ENCODE measurements around the gene DDRGK1.
"Not testable (repeated sequence)": the region's sequence is repeated elsewhere in the genome, so short reads cannot be mapped to it uniquely, and the experiment has no call there.

Gene DDRGK1

DNA sequence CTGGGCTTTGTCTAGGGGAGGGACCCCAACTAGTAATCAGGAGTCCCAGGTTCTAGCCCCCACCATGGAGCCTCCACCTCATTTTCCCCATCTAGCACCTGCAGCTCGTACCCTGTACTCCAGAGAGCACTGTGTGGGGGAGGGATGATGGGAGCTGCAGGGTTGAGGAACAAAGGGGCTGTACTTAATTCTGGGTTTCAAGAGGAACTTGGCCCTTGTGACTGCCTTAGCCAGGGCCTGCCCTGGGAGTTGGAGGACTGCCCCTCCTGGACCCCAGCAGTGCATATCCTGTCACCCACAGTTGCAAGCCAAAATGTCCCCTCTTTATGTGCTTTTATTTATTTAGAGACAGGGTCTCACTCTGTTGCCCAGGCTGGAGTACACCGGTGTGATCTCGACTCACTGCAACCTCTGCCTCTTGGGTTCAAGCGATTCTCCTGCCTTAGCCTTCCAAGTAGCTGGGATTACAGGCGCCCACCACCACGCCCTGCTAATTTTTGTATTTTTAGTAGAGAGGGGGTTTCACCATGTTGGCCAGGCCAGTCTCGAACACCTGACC is 11.0 kb upstream of the DDRGK1 start:
- not testable (repeated sequence) for DNase-seq (ENCODE audit: low read depth)

DNA sequence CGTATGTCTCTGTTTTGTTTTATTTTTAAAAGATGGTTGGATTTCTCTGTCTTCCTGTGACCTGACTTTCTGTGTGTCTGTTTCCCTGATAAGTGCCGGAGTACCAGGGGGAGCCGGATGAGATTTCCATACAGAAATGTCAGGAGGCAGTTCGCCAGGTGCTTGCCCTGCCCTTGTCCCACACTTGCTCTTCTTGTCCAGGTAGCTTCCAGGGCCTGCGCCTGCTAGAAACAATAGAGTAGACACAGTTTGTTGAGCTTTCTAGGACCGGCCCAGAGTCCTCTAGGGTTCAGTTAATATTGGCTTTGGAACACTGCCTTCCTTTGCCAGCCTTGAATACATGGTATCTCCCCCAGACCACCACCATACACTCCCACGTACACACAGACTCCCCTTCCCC is 8.7 kb upstream of the DDRGK1 start:
- DNase-seq (ENCODE audit: low read depth): no peak

DNA sequence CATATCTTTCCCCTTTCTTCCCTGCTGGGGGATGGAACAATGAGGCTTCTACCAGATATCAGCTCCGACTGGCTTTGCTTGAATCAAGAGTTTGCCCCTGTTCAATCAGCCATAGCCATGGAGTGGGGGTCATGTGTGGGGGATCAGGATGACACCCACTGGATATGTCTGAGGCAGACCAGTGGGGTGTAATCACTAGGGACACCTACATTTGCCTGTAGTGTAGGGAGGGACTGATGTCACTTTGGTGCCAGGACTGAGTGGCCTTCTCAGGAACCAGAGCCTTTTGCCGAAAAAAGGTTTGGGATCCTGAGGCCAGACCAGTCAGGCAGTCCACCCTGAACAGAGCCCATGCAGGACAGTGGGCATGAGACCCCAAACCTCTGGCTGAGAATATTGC is 5.9 kb upstream of the DDRGK1 start:
- DNase-seq (ENCODE audit: low read depth): no peak

DNA sequence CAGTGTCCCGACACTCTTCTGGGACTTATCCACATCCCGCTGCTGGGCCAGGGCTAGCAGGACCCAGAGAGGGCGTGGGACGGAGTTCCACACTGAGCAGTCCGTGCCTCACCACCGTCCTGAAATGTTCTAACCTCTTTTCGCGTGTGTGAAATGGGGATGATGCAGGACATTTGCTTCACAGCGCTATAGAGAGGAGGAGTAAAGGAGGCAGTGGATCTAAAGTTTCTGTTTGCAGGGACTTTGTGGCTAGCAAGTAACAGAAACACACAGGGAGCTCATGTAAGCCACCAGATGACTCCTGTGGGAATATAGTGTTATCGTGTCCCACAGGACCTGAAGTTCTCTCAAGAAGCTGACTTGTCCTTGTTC is 5.5 kb upstream of the DDRGK1 start:
- no peak for DNase-seq (ENCODE audit: low read depth)

DNA sequence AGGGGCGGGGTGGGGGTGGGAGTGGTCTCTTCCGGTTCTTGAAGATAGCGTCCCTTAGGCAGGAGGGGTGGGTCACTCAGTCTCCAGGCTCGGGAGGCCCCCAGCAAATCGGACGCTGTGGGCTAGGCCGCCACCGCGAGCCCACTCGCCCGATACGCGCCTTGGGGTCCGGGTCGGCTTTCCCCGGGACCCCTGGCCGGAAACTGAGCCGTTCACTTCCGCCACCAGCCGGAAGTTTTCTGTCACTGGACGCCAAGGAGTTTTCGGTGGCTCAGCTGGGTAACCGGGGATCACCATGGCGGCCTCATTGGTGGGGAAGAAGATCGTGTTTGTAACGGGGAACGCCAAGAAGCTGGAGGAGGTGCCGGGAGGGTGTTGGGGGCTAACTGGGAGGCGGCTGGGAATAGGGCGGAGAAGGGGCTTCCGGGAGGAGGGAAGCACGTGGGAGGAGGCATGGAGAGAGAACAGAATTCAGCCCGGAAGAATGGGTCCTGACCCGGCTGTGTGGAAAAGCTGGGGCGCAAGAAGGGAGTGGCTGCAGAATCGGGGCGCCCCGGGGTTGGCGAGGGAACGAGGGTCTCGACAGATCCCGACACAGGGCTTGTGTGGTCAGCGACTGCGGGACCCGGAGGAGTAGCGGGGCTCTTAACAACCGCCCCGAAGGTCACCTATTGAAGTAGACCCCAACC is 4.9 kb upstream of the DDRGK1 start, which contains the start of gene ITPA:
Gene ITPA, plus strand, starts transcription at position 242 of the 689 bp plus-strand sequence. Its CDS starts 54 bp downstream, at position 296.
- peak; percentile 42 for DNase-seq (ENCODE audit: low read depth)

DNA sequence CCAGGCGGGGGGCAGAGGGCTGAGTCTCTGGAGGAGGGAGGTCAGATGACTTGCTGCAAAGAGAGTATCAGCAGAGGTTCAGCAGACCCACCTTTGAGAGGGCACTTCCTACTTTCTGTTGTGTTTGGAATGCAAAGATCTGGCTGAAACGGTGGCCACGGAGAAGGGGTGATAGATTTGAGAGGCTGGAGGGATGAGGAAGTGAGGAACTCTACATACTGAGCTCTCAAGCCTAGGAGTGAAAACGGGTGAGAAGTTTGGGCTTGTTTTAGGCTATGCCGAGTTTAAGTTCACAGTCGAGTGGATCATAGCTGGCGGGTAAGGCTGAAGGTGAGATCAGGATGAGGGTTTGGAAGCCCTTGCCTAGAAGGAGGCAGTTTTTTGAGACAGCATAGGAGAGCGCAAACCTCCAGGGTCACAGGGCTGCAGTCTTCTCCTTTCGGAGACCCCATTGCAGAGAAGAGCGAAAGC is 4.3 kb upstream of the DDRGK1 start:
- no peak for DNase-seq (ENCODE audit: low read depth)

DNA sequence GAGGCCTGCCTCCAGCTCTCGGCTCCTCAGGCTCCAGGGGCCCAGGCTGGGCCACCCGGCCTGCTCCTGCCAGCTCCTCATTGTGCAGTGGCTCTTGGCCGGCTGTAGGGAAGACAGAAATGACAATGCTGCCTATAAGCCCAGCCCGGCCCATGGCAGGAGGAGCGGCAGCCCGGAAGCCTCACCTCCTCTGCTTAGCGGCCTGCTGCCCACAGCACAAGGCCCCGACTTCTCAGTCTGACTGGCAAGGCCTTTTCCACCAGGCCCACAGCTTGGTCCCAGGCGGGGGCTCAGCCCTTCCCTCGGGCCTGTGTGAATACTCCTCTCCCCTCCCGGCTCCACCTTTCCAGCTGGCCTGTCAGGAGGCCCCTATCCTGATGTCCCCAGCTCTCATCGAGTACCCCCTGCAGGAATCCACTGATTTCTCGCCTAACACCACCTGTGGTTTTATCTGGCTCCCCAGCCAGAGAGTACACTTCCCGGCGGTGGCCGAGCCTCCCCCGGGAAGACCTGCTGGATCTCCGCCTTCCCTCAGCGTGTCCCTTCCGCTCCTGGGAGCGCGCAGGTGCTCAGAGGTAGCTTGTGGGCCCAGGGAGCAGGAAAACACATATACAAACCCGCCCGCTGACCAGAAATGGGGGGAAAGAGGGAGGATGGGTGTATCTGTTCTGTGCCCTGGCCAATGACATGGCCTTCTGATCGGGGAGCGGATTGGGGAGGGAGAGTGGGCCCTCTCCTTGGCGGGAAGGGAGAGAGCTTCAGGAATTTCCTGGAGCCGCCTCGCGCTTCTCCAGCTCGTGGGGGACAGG is 963 bp downstream of the DDRGK1 start:
- peak; percentile 7 for DNase-seq (ENCODE audit: low read depth)

DNA sequence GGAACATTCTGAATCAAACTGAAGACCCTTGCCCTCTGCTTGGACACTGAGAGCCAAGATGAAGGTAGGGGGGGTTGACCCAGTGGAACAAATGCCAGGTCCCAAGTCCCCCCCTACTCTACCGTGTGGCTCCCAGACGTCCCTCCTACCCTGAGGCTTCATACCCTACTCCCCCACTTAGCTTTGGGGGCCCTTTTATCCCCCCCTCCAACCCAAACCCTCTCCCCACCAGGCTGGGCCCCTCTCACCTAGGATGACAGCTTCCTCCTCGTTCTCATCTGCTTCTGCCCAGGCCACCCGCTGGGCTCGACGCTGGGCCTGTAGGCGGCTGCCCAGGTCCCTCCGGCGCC is 1.5 kb downstream of the DDRGK1 start:
- DNase-seq (ENCODE audit: low read depth): no peak

DNA sequence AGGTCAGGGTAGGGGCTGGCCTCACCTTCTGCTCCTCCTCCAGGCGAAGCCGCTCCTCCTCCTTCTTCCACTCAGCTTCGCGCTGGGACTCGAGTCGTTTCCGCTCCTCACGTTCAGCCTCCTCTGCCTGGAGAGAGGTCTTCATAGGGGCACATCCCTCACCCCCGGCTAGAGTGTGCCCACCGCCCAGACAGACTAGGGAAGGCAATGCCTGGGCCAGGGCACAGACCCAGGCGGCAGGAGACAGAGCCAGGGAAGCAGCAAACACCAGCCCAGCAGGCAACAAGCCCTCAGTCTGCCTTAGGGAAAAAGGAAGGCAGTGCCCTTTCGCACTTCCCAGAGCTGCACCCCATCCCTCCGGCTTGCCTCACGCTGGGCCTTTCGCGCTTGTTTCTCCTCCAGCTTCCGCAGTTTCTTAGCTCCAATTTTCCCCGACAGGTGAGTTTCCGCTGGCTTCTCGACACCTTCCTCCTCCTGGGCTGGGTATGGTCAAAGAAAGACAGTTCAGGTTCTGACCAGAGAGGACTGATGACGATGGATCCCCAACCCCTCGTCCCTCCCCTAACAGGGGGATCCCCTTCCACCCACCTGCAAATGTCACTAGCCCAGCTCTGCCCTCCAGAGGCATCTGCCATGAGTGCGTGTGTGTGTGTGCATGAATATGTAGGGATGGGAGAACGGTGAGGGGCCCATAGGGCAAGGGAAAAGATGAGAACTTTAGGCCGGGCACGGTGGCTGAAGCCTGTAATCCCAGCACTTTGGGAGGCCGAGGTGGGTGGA is 4.3 kb downstream of the DDRGK1 start:
- DNase-seq (ENCODE audit: low read depth): no peak

DNA sequence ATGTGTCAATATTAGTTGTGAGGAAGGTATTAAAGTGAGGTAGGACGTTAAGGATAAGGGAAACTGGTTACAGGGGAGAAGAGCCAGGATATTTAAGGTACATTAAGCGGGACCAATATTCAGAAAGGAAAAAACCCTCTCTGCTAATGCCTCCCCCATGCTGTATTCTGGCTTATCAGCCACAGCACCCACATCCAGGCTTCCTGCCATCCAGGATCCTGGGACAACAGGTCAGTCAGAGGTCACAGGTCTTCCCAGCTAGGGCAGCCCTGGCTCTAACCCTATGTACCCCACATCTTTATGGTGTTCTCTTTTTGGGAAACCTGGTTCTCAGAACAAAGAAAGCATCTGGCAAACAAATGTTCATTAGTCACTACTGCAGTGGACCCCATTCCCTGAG is 5.3 kb downstream of the DDRGK1 start:
- no peak for DNase-seq (ENCODE audit: low read depth)

DNA sequence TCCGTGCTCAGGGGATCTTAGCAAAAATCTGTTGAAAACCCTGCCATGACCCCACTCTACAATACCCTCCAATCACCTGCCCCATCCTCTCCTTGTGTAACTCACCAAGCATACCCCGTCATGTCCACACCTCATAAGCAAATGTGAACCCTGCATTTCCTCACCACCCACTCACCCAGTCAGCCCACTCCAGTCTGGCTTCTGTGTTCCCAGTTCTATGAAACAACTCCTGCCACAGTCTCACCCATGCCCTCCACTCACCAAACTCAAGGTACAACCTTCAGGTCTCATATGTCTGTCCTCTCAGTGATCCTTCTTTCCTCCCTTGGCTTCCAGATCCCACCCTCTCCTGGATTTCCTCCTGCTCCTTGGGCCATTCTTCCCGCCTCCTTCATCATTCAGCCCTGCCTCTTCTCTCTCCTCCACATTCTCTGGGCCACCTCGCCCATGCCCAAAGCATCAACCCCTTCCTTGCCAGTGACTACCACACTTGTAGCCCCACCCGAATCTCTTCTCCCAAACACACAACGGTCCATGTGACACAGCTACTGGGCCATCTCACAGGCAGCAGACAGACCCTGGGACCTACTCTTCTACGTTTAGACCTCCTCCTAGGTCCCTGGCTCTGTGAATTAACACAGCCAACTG is 8.8 kb downstream of the DDRGK1 start:
- no peak for DNase-seq (ENCODE audit: low read depth)

DNA sequence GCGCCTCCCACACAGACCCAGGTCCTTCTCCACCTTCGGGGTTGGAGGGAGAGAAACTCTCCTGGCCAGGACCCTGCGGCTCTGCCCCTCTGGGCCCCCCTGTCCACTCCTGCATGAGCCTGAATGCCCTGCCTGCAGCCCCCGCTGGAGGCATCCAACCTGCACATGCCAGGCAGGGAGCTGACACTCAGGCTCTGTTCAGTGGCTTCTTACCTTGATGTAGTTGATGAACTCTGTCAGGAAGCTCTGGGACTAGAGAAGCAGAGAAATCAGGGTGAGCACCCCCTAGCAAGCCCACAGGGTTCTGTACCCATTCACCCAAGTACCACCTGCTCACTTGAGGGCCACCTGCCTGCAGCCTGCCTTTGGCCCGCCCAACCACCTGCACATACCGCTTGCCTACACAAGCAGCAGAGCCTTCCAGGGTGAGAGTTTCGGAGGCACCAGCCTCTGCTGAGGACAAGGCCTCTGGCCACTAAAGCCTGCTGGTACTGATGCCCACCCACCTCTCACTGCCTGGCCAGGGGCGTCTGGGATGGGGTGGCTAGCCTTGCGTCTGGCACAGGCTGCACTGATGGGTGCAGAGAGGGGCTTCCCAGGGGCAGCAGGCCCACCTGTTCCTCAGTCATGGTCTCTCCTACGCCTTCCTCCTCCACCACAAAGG is 9.7 kb downstream of the DDRGK1 start:
- no peak for DNase-seq (ENCODE audit: low read depth)

DNA sequence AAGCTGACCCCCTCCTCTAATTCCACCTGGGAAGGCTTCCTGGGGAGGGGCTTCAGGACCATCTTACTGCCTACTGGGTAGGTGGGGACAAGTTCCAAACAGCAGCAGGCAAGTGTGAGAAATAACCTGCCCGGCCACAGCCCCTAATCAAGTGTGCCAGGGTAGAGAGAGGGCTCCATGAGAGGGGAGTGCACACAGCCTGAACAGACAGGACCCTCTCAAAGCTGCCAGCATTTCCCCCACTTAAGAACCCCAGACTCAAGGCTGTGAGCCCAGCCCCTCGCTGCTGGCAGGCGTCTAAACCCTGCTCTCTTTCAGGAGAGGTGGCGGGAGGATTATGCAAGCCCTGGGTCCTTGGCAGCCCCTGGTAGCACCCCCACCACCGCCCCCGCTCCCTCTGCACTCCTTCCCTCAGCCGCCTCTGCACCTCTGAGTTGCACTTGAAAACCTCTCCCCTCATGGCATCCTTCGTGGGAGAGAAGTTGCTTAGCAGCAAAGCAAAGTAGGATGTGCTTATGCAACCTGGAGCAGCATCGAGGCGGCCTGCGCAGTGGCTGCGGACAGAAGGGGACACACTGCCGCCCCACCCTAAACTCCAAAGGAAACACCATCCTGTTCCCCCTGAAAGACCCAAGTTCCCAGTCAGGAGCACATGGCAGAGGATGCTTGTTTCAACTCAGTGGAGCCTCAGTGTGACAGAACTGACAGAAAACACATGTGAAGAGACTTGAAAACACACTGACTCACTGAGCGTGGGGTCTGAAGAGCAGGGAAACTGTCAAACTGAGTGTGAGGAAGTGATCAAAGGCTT is 10.5 kb downstream of the DDRGK1 start:
- no peak for DNase-seq (ENCODE audit: low read depth)

DNA sequence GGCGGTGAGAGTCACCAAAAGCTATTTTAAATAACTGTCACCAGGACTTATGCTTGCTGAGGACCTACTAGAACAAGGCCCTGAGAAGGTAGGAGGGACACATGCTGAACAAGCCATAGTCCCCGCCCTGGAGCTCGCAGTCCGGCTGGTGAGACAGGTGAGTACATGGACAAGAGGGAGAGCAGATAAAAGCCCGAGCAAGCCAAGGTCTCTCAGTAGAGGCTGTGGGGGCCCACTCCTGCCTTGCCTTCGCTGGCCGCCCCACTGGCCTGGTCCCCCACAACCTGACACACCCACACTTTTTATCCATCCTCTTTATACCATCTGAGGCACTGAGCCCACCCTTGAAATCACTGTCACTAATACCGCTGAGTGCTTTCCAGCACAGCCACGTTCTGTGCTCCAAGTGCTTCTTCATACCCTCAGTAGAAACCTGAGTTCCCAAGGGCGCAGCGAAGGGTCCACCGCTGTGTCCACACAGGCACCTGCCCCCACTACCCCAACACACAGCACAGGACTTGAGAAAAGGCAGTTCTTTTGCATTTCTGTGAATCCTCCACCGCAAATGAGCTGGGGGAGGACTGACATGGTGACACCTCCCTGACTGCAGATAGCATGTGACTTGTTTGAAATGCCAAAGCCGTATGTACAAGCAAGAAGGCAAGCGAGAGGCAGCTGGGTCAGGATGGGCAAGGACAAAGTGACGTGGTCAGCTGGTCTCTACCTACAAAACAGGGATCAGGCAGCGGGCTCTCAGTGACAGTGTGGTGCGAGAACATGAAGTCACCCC is 12.1 kb downstream of the DDRGK1 start:
- no peak for DNase-seq (ENCODE audit: low read depth)

DNA sequence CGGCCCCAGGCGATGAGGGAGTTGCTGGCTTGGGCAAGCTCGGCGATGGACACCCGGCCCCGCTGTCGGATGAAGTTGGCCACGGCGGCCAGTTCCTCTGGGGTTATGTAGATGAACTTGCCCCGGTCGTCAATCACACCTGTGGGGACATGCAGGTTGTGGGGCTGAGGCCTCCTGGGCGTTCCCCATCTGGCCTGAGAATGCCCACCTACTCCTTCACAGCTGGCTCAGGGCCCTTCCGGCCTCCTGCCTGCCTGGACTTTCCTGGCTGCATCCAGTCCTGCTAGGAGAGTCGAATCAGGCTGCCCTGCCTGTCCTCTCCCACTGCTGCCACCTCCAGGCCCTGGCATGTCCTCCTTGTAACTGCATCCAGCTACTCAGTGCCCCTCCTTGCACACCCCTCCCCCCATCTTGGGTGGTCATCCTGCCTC is 13.8 kb downstream of the DDRGK1 start:
- DNase-seq (ENCODE audit: low read depth): no peak

DNA sequence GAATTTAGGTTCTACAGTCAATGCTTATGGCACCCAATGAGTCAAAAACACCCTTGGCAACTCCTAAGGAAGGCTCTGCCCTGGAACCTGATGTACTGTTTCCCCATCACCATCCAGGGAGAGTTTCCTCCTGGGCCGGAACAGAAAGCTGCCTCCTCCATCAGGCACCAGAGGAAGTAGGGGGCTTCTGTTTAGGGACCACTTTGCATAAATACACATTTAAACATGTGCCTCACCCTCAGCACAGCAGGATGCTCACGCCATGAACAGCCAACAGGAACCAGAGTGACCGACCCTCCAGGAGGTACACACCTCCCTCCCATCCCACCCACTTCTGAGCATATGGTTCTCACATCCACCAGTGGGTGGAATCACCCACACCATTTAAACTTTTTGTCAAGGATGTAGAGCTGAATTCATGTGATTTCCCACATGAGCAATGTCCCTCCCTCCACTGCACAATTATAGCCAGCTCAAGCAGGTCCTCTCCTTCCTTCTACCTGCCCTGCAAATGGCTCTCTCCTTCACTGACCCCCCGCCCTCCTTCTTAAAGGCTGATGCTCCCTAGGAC is 14.8 kb downstream of the DDRGK1 start:
- DNase-seq (ENCODE audit: low read depth): no peak

DNA sequence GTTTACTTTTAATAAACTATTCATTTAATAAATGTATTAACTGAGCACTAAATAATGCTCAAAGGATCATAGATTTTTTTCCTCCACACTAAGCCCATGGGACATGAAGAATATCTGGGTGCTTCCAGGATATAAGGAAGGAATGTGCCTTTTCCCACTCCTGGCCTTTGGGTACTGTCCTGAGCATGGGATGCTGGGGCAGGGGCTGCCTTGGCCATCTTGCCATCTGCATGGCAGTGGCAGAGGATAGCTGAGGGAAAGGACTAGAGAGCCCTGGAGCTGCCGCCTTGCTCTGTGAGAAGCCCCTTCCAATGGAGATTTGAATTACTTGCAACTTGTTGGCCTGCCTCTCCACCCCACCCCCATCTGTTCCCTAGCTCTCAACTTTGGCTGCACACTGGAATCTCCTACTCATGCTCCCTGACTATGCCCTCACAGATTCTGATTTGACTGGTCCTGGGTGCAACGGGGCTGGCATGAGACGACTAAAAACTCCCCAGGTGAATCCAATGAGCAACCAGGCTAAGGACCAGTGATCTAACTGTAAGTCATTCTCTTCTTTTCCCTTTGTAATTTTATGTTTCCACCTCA is 15.6 kb downstream of the DDRGK1 start:
- DNase-seq (ENCODE audit: low read depth): no peak

DNA sequence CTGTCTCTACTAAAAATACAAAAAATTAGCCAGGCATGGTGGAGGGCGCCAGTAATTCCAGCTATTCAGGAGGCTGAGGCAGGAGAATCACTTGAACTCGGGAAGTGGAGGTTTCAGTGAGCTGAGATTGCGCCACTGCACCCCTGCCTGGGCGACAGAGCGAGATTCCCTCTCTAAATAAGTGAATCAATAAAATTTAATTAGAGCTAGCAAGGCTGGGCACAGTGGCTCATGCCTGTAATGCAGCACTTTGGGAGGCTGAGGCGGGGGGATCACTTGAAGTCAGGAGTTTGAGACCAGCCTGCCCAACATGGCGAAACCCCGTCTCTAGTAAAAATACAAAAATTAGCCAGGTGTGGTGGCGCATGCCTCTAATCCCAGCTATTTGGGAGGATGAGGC is 16.6 kb downstream of the DDRGK1 start:
- not testable (repeated sequence) for DNase-seq (ENCODE audit: low read depth)

All from T-helper 22 cell (primary cell).